ENCODE data around the gene RTTN.
A peak's percentile ranks its signal among the peaks of the same experiment; 100 is the strongest.

The RTTN gene

DNA sequence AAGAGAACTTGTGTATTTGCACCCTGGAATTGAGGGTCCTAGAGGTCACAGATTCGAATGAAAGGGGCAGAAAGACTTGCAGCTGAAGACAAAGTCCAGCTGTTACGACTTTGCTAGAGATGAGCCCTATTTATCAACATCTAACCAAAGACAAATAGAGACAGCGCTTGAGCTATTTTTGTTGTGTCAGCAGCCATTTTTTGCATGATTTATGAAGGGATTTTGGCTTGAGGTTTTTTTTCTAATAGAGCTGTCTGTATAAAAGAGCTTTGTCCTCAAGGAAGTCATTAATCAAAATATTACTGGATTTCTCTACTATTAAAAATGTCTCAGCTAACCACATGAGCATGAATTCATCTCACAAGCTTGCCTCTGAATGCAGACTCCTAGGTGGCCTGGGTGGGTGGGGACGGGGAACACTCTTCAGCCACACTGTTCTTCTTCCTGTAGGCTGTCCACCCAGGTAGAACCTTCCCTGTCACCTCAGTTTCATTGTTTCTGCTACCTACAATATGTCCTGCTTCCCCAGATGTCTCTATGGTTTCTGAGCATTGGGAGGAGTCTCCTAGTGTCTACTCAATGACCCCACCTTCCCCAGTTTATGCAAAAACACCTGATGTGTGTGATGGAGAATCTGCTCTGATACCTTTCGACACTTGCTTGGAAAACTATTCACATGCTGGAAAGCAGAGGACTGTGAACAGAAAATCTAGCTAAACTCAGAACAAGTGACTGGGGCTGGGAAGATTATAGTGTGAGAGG is 250.6 kb downstream of the RTTN start:
- no peak overlapping the region for H3K4me3 ChIP-seq (replicated peaks; ENCODE audit: low read depth, low read length)
- TF ChIP-seq, protein P1, sequence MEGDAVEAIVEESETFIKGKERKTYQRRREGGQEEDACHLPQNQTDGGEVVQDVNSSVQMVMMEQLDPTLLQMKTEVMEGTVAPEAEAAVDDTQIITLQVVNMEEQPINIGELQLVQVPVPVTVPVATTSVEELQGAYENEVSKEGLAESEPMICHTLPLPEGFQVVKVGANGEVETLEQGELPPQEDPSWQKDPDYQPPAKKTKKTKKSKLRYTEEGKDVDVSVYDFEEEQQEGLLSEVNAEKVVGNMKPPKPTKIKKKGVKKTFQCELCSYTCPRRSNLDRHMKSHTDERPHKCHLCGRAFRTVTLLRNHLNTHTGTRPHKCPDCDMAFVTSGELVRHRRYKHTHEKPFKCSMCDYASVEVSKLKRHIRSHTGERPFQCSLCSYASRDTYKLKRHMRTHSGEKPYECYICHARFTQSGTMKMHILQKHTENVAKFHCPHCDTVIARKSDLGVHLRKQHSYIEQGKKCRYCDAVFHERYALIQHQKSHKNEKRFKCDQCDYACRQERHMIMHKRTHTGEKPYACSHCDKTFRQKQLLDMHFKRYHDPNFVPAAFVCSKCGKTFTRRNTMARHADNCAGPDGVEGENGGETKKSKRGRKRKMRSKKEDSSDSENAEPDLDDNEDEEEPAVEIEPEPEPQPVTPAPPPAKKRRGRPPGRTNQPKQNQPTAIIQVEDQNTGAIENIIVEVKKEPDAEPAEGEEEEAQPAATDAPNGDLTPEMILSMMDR (IDR thresholded peaks at IDR 0.05; ENCODE audit: low read length, missing control alignments): no peak
- peak; percentile 8 for DNase-seq (ENCODE audit: low read depth)

- TF ChIP-seq, protein P1 (IDR thresholded peaks at IDR 0.05; ENCODE audit: low read length, missing control alignments): no peak
- DNase-seq (ENCODE audit: low read depth): no peak
- no peak overlapping the region for H3K4me3 ChIP-seq (replicated peaks; ENCODE audit: low read depth, low read length)
These were observed 252.3 kb downstream of the RTTN start for GRCh38 chr18:69953191-69953590.

All from fibroblast of pulmonary artery (primary cell).